ENCODE results near the gene TTLL8.

- TF ChIP-seq CTCF (IDR thresholded peaks at IDR 0.05), result no peak
- TF ChIP-seq ZFP36 (IDR thresholded peaks at IDR 0.05; ENCODE audit: borderline replicate concordance, partially characterized antibody), result no peak
- TF ChIP-seq MAZ (IDR thresholded peaks at IDR 0.05; ENCODE audit: borderline replicate concordance, low read depth, low read length), result no peak
- no peak for TF ChIP-seq KDM1A (IDR thresholded peaks at IDR 0.05; ENCODE audit: low read depth)
- no peak for TF ChIP-seq POLR2A (IDR thresholded peaks at IDR 0.05; ENCODE audit: low read length)
- no peak for TF ChIP-seq ZSCAN20 (CRISPR knock-in tag; IDR thresholded peaks at IDR 0.05)
Observed at GRCh38 chr22:50081426-50082196, 23.5 kb upstream of the TTLL8 start.

Measured in A549 (cell line).